ENCODE measurements around the gene CD9. TPM values are rescaled to one million over a fixed set of nuclear protein-coding genes. Genes with fewer than 3 reads are reported as not detected.

The CD9 gene
- polyA plus RNA-seq, 1 donor (not counting 4 experiments of a cell fraction or from before 2014, with no cell fraction given), result 1,084 TPM

- no peak for FAIRE-seq
- Histone ChIP-seq H3K9ac (ENCODE audit: control insufficient read depth, extremely low read depth, insufficient read depth, low read length) (no peak overlapping the region), H3K36me3 (ENCODE audit: control insufficient read depth in 2 of 2, extremely low read depth in 1 of 2, insufficient read depth in 2 of 2, low read length in 2 of 2) (no peaks in the 10 kb centered on the region), H3K9me3 (ENCODE audit: control insufficient read depth, low read depth, low read length) (no peaks in the 10 kb centered on the region), H4K20me1 (ENCODE audit: control insufficient read depth, extremely low read depth, insufficient read depth, low read length) (no peaks in the 10 kb centered on the region), H3K4me3 (ENCODE audit: control insufficient read depth in 2 of 3, extremely low read depth in 1 of 3, insufficient read depth in 2 of 3, low read depth in 1 of 3, low read length in 3 of 3) (no peak overlapping the region), H3K79me2 (ENCODE audit: control insufficient read depth, insufficient read depth, low read length) (no peaks in the 10 kb centered on the region), H3K27ac (ENCODE audit: control insufficient read depth, insufficient read depth, low read length) (no peak overlapping the region), H3K4me1 (ENCODE audit: control insufficient read depth, extremely low read depth, insufficient read depth, low read length) (no peaks in the 10 kb centered on the region), H3K27me3 (ENCODE audit: control insufficient read depth, extremely low read depth, insufficient read depth, low read length) (peaks cover 8% of the 10 kb centered on the region), H3K4me2 (ENCODE audit: control insufficient read depth, extremely low read depth, insufficient read depth, low read depth, low read length) (no peak overlapping the region), H3K9me1 (ENCODE audit: control insufficient read depth, extremely low read depth, insufficient read depth, low read length) (no peaks in the 10 kb centered on the region), H2AFZ (ENCODE audit: control insufficient read depth, low read length) (no peak overlapping the region)
- dilution Hi-C loops (cut with MboI; ENCODE audit: extremely low pct_ligation_motif_present, low sequenced_read_pairs), result no loop called here
- no peak for TF ChIP-seq EZH2 (IDR thresholded peaks at IDR 0.05; ENCODE audit: low read length)
- TF ChIP-seq, protein P1, sequence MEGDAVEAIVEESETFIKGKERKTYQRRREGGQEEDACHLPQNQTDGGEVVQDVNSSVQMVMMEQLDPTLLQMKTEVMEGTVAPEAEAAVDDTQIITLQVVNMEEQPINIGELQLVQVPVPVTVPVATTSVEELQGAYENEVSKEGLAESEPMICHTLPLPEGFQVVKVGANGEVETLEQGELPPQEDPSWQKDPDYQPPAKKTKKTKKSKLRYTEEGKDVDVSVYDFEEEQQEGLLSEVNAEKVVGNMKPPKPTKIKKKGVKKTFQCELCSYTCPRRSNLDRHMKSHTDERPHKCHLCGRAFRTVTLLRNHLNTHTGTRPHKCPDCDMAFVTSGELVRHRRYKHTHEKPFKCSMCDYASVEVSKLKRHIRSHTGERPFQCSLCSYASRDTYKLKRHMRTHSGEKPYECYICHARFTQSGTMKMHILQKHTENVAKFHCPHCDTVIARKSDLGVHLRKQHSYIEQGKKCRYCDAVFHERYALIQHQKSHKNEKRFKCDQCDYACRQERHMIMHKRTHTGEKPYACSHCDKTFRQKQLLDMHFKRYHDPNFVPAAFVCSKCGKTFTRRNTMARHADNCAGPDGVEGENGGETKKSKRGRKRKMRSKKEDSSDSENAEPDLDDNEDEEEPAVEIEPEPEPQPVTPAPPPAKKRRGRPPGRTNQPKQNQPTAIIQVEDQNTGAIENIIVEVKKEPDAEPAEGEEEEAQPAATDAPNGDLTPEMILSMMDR (optimal IDR thresholded peaks at IDR 0.05 in 1 of 3, IDR thresholded peaks at IDR 0.05 in 1 of 3, conservative IDR thresholded peaks at IDR 0.05 in 1 of 3; ENCODE audit: extremely low read depth in 1 of 3, insufficient read depth in 2 of 3, low read length in 3 of 3), result no peak
- DNase-seq (ENCODE audit: low read depth, low spot score), result no peak
Observed at GRCh38 chr12:6161124-6161882, 38.9 kb upstream of the CD9 start.

DNA sequence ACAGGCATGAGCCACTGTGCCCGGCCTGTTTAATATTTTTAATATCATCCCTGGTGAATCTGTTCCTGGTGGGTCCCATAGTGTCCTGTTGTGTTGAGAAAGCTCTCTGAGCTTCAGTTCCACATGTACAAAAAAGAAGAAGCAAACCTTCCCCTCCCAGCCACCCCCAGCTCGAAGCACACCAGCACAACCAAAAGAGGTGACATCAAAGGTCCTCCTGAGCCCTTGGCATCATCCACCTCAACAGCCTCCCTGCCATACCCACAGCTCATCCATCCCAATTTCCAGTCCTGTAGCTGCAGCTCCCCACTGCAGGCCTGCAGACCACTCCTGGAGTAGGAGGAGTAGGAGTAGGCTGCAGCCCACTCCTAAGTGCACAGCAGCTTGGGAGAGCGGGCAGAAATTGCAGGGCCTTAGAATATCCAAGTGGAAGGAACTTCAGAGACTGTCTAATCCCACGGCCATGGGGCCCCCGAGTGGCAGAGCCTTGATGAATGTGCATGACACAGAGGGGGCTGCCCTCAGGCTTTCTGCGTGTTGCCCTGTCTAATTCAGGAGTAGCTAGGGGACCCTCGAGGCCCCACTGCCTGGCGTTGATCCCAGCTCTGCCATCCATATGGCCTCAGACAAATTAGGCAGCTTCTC is 36.7 kb upstream of the CD9 start:
- H3K9me3 ChIP-seq (ENCODE audit: control insufficient read depth, low read depth, low read length), result no peaks in the 10 kb centered on the region
- no peaks in the 10 kb centered on the region for H3K79me2 ChIP-seq (ENCODE audit: control insufficient read depth, insufficient read depth, low read length)
- no peak overlapping the region for H3K9ac ChIP-seq (ENCODE audit: control insufficient read depth, extremely low read depth, insufficient read depth, low read length)
- H3K4me1 ChIP-seq (ENCODE audit: control insufficient read depth, extremely low read depth, insufficient read depth, low read length), result peaks cover 17% of the 10 kb centered on the region
- FAIRE-seq (no peak), DNase-seq (ENCODE audit: low read depth, low spot score) (no peak)
- peaks cover 3% of the 10 kb centered on the region for H3K9me1 ChIP-seq (ENCODE audit: control insufficient read depth, extremely low read depth, insufficient read depth, low read length)
- TF ChIP-seq, protein P1 (optimal IDR thresholded peaks at IDR 0.05 in 1 of 3, IDR thresholded peaks at IDR 0.05 in 1 of 3, conservative IDR thresholded peaks at IDR 0.05 in 1 of 3; ENCODE audit: extremely low read depth in 1 of 3, insufficient read depth in 2 of 3, low read length in 3 of 3), result no peak
- TF ChIP-seq EZH2 (IDR thresholded peaks at IDR 0.05; ENCODE audit: low read length), result no peak
- H3K4me2 ChIP-seq (ENCODE audit: control insufficient read depth, extremely low read depth, insufficient read depth, low read depth, low read length), result no peak overlapping the region
- H3K4me3 ChIP-seq (ENCODE audit: control insufficient read depth in 2 of 3, extremely low read depth in 1 of 3, insufficient read depth in 2 of 3, low read depth in 1 of 3, low read length in 3 of 3), result no peak overlapping the region
- no peaks in the 10 kb centered on the region for H4K20me1 ChIP-seq (ENCODE audit: control insufficient read depth, extremely low read depth, insufficient read depth, low read length)
- no peak overlapping the region for H3K27ac ChIP-seq (ENCODE audit: control insufficient read depth, insufficient read depth, low read length)
- no peaks in the 10 kb centered on the region for H3K36me3 ChIP-seq (ENCODE audit: control insufficient read depth in 2 of 2, extremely low read depth in 1 of 2, insufficient read depth in 2 of 2, low read length in 2 of 2)
- H2AFZ ChIP-seq (ENCODE audit: control insufficient read depth, low read length), result no peak overlapping the region
- H3K27me3 ChIP-seq (ENCODE audit: control insufficient read depth, extremely low read depth, insufficient read depth, low read length), result peaks cover 8% of the 10 kb centered on the region
- dilution Hi-C loops (cut with MboI; ENCODE audit: extremely low pct_ligation_motif_present, low sequenced_read_pairs), result no loop called here
